ENCODE data around the gene MLXIPL.

- no peak for TF ChIP-seq CTCF (IDR thresholded peaks at IDR 0.05; ENCODE audit: control extremely low read depth in 1 of 3, insufficient read depth in 1 of 3, low read depth in 1 of 3, low read length in 3 of 3)
- TF ChIP-seq SIRT6 (IDR thresholded peaks at IDR 0.05; ENCODE audit: low read length) = no peak
- TF ChIP-seq GABPA (IDR thresholded peaks at IDR 0.05; ENCODE audit: borderline replicate concordance, insufficient read depth, low read length) = no peak
- no peak for TF ChIP-seq CEBPB (IDR thresholded peaks at IDR 0.05; ENCODE audit: low read depth, low read length)
- no peak for TF ChIP-seq POLR2A (IDR thresholded peaks at IDR 0.05; ENCODE audit: control extremely low read depth in 1 of 2, low read depth in 2 of 2, low read length in 2 of 2)
- no peak for TF ChIP-seq EP300 (IDR thresholded peaks at IDR 0.05; ENCODE audit: borderline replicate concordance in 1 of 2, low read depth in 2 of 2, low read length in 2 of 2)
- TF ChIP-seq MAX (IDR thresholded peaks at IDR 0.05) = no peak
- no peak for TF ChIP-seq JUND (IDR thresholded peaks at IDR 0.05; ENCODE audit: low read length)
- no peak for TF ChIP-seq EZH2 (IDR thresholded peaks at IDR 0.05; ENCODE audit: low read depth, low read length, severe bottlenecking)
- TF ChIP-seq TEAD4 (IDR thresholded peaks at IDR 0.05; ENCODE audit: low read depth, low read length) = no peak
- TF ChIP-seq TAF1 (IDR thresholded peaks at IDR 0.05; ENCODE audit: low read depth, low read length) = no peak
These were observed 18.5 kb upstream of the MLXIPL start for GRCh38 chr7:73642834-73643233.
